ENCODE data around the gene MICAL2. TPM values are rescaled to one million over a fixed set of nuclear protein-coding genes. Genes with fewer than 3 reads are reported as not detected.

Gene MICAL2
- total and polyA plus RNA-seq, 10 of the 15 experiments (the other 5 are each of a cell fraction or from before 2014, with no cell fraction given): 0.90 to 5.6 (median 2.4) TPM

DNA sequence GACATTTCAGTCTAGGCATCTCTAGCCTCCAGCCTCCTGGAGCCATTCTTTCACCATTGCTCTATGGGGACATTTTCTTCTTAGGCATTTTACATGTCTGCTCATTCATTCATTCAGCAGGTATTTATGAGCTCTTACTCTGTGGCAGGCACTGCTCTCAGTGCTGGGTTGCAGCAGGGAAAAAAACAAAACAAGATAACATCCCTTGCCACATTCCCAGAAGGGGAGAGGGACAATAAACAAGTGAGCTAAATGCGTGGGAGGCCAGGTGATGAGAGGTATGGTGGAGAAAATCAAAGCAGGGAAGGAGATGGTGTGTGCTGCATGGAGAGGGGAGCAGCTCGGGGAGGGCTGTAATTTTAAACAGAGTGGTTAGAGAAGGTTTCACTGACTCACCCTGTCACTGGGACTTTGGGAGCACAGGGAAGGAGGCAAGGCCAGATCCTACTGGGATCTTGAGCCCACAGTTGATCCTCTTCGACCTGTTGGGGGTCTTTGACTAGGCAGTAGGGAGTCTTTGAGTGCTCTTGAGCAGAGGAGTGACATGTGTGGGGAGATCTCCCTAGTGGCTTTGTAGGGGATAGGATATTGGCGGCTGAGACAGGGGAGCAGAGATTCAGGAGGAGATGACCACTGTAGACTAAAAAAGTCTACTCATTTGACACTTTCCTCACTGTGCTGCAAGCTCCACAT lies 17.0 kb downstream of the MICAL2 start:
- ChIA-PET POLR2A (interaction anchor here (0.6 kb wide), 1 partner anchor 884 kb away, joined by 3 read pairs; no protein-coding TSS in a partner anchor), RAD21 (ENCODE audit: unreplicated experiment) (no interaction called here), SMC1A (ENCODE audit: uncharacterized antibody, unreplicated experiment) (interaction anchor here (0.9 kb wide), 1 partner anchor 106 kb away, joined by 3 read pairs; no protein-coding TSS in a partner anchor), CTCF (interaction anchor here (1.0 to 1.6 kb wide), 3 partner anchors 24 to 154 kb away, joined by 3 to 4 read pairs (median 3); no protein-coding TSS in a partner anchor)
- Histone ChIP-seq H3K27me3 (replicated peaks in 1 of 2; ENCODE audit: control insufficient read depth in 2 of 2, insufficient read depth in 2 of 2, low read length in 1 of 2) (no peaks in the 10 kb centered on the region), H4K20me1 (ENCODE audit: control insufficient read depth, insufficient read depth) (peaks cover 4% of the 10 kb centered on the region; the same call in 1 of the 2 replicates), H3K4me3 (no peak overlapping the region), H3K9ac (ENCODE audit: control insufficient read depth, insufficient read depth, low read length) (no peak overlapping the region), H3K79me2 (ENCODE audit: control insufficient read depth, insufficient read depth, low read length) (no peaks in the 10 kb centered on the region), H2AFZ (ENCODE audit: control insufficient read depth, low read depth, low read length) (no peak overlapping the region), H3K36me3 (ENCODE audit: control insufficient read depth in 2 of 2, insufficient read depth in 2 of 2, low read length in 1 of 2) (no peaks in the 10 kb centered on the region), H3K4me2 (ENCODE audit: control insufficient read depth, insufficient read depth) (no peak overlapping the region), H3K9me3 (replicated peaks; ENCODE audit: control insufficient read depth, insufficient read depth, low read length) (no peaks in the 10 kb centered on the region), H3K27ac (ENCODE audit: control insufficient read depth, insufficient read depth) (no peak overlapping the region), H3K4me1 (ENCODE audit: control insufficient read depth, insufficient read depth, low read length) (no peaks in the 10 kb centered on the region)
- 16% methylated on average over 4 of the region's 4 CpGs for WGBS (ENCODE audit: insufficient coverage, insufficient replicate concordance, low lambda C conversion rate, missing lambda C conversion rate)
- FAIRE-seq: no peak
- intact Hi-C loops (cut with micrococcal nuclease; ENCODE audit: unreplicated experiment): no loop called here
- BruUV-seq (replicated peaks): no TSS peak
- in situ Hi-C loops (cut with MboI): no loop called here
- TF ChIP-seq EGR1 (IDR thresholded peaks at IDR 0.05; ENCODE audit: borderline replicate concordance in 1 of 2, low read depth in 2 of 2, low read length in 2 of 2) (no peak), RBBP5 (conservative IDR thresholded peaks at IDR 0.05) (no peak), SREBF1 (IDR thresholded peaks at IDR 0.05; ENCODE audit: low read length) (no peak), SMC3 (IDR thresholded peaks at IDR 0.05; ENCODE audit: borderline replicate concordance, low read length) (no peak), CHD4 (IDR thresholded peaks at IDR 0.05) (no peak), ZNF622 (IDR thresholded peaks at IDR 0.05) (no peak), HDGF (IDR thresholded peaks at IDR 0.05) (no peak), POLR2AphosphoS5 (IDR thresholded peaks at IDR 0.05; ENCODE audit: low read length) (no peak), SIX5 (IDR thresholded peaks at IDR 0.05; ENCODE audit: low read depth, low read length, severe bottlenecking) (no peak), ESRRA (IDR thresholded peaks at IDR 0.05; ENCODE audit: low read length) (no peak), PAX5 (IDR thresholded peaks at IDR 0.05; ENCODE audit: borderline replicate concordance, low read depth, low read length) (no peak), PML (IDR thresholded peaks at IDR 0.05; ENCODE audit: low read length) (no peak)
- TF ChIP-seq, protein P1, sequence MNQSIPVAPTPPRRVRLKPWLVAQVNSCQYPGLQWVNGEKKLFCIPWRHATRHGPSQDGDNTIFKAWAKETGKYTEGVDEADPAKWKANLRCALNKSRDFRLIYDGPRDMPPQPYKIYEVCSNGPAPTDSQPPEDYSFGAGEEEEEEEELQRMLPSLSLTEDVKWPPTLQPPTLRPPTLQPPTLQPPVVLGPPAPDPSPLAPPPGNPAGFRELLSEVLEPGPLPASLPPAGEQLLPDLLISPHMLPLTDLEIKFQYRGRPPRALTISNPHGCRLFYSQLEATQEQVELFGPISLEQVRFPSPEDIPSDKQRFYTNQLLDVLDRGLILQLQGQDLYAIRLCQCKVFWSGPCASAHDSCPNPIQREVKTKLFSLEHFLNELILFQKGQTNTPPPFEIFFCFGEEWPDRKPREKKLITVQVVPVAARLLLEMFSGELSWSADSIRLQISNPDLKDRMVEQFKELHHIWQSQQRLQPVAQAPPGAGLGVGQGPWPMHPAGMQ (IDR thresholded peaks at IDR 0.05; ENCODE audit: borderline replicate concordance): no peak
- TF ChIP-seq, protein P2, sequence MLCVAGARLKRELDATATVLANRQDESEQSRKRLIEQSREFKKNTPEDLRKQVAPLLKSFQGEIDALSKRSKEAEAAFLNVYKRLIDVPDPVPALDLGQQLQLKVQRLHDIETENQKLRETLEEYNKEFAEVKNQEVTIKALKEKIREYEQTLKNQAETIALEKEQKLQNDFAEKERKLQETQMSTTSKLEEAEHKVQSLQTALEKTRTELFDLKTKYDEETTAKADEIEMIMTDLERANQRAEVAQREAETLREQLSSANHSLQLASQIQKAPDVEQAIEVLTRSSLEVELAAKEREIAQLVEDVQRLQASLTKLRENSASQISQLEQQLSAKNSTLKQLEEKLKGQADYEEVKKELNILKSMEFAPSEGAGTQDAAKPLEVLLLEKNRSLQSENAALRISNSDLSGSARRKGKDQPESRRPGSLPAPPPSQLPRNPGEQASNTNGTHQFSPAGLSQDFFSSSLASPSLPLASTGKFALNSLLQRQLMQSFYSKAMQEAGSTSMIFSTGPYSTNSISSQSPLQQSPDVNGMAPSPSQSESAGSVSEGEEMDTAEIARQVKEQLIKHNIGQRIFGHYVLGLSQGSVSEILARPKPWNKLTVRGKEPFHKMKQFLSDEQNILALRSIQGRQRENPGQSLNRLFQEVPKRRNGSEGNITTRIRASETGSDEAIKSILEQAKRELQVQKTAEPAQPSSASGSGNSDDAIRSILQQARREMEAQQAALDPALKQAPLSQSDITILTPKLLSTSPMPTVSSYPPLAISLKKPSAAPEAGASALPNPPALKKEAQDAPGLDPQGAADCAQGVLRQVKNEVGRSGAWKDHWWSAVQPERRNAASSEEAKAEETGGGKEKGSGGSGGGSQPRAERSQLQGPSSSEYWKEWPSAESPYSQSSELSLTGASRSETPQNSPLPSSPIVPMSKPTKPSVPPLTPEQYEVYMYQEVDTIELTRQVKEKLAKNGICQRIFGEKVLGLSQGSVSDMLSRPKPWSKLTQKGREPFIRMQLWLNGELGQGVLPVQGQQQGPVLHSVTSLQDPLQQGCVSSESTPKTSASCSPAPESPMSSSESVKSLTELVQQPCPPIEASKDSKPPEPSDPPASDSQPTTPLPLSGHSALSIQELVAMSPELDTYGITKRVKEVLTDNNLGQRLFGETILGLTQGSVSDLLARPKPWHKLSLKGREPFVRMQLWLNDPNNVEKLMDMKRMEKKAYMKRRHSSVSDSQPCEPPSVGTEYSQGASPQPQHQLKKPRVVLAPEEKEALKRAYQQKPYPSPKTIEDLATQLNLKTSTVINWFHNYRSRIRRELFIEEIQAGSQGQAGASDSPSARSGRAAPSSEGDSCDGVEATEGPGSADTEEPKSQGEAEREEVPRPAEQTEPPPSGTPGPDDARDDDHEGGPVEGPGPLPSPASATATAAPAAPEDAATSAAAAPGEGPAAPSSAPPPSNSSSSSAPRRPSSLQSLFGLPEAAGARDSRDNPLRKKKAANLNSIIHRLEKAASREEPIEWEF (IDR thresholded peaks at IDR 0.05; ENCODE audit: insufficient replicate concordance, low read depth, low read length): no peak
- TF ChIP-seq, protein P3, sequence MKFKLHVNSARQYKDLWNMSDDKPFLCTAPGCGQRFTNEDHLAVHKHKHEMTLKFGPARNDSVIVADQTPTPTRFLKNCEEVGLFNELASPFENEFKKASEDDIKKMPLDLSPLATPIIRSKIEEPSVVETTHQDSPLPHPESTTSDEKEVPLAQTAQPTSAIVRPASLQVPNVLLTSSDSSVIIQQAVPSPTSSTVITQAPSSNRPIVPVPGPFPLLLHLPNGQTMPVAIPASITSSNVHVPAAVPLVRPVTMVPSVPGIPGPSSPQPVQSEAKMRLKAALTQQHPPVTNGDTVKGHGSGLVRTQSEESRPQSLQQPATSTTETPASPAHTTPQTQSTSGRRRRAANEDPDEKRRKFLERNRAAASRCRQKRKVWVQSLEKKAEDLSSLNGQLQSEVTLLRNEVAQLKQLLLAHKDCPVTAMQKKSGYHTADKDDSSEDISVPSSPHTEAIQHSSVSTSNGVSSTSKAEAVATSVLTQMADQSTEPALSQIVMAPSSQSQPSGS (IDR thresholded peaks at IDR 0.05; ENCODE audit: low read length): no peak
- no peak for ATAC-seq
- DNase-seq (ENCODE audit: low read depth, low spot score): no peak
